ENCODE data around the gene CLEC2B. TPM values are rescaled to one million over a fixed set of nuclear protein-coding genes. Genes with fewer than 3 reads are reported as not detected.
"Not testable (repeated sequence)": the region's sequence is repeated elsewhere in the genome, so short reads cannot be mapped to it uniquely, and the experiment has no call there.

The CLEC2B gene
- total RNA-seq, 2 donors from 2014 or later, result not detected

DNA sequence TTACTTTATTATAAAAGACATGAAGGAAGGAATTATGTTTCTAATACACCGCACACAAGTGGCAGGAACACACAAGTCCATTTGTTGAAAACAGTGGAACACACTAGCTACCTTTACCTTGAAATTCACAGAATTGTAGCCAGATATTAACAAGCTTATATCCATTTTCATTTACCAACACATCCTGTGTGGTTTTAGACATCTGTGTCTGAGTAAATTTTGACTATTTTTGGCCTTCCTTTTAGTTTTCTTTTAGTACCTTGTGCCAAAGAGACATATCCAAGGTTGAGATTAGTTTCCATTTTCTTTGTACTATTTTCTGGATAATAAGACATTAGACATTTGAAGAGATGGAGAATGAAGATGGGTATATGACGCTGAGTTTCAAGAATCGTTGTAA, 12.1 kb upstream of the CLEC2B start, which contains the start of gene KLRF2:
Gene KLRF2 (plus strand): TSS at position 244 of the 400 bp plus-strand sequence. CDS start 107 bp downstream, at position 351.
- Histone ChIP-seq H3K4me3 (ENCODE audit: low read length) (no peak within 1 kb of the TSS), H3K36me3 (ENCODE audit: control insufficient read depth, insufficient read depth, low read length) (no peaks in the 10 kb centered on the region), H3K4me1 (ENCODE audit: control insufficient read depth, insufficient read depth, low read length) (no peaks in the 10 kb centered on the region), H3K27ac (ENCODE audit: low read depth, low read length) (no peak within 1 kb of the TSS), H3K27me3 (ENCODE audit: control insufficient read depth, insufficient read depth, low read length, poor library complexity, severe bottlenecking) (no peaks in the 10 kb centered on the region), H3K9me3 (ENCODE audit: control insufficient read depth, low read length) (no peaks in the 10 kb centered on the region), H3K9ac (ENCODE audit: extremely low read depth, low read length, poor library complexity, severe bottlenecking) (no peak within 1 kb of the TSS)
- Mint-ChIP-seq H3K4me1 (no peaks in the 10 kb centered on the region), H3K27ac (no peak within 1 kb of the TSS), H3K4me3 (no peak within 1 kb of the TSS), H3K36me3 (ENCODE audit: low read depth) (no peaks in the 10 kb centered on the region), H3K27me3 (ENCODE audit: insufficient read depth) (no peaks in the 10 kb centered on the region), H3K9me3 (no peaks in the 10 kb centered on the region)
- 100% methylated on average over 1 of the region's 3 CpGs for WGBS, 2 experiments (ENCODE audit: insufficient coverage in 1 of 2, insufficient read length in 1 of 2)
- TF ChIP-seq, protein P1, sequence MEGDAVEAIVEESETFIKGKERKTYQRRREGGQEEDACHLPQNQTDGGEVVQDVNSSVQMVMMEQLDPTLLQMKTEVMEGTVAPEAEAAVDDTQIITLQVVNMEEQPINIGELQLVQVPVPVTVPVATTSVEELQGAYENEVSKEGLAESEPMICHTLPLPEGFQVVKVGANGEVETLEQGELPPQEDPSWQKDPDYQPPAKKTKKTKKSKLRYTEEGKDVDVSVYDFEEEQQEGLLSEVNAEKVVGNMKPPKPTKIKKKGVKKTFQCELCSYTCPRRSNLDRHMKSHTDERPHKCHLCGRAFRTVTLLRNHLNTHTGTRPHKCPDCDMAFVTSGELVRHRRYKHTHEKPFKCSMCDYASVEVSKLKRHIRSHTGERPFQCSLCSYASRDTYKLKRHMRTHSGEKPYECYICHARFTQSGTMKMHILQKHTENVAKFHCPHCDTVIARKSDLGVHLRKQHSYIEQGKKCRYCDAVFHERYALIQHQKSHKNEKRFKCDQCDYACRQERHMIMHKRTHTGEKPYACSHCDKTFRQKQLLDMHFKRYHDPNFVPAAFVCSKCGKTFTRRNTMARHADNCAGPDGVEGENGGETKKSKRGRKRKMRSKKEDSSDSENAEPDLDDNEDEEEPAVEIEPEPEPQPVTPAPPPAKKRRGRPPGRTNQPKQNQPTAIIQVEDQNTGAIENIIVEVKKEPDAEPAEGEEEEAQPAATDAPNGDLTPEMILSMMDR (conservative IDR thresholded peaks at IDR 0.05), result no peak
- no peak for DNase-seq

DNA sequence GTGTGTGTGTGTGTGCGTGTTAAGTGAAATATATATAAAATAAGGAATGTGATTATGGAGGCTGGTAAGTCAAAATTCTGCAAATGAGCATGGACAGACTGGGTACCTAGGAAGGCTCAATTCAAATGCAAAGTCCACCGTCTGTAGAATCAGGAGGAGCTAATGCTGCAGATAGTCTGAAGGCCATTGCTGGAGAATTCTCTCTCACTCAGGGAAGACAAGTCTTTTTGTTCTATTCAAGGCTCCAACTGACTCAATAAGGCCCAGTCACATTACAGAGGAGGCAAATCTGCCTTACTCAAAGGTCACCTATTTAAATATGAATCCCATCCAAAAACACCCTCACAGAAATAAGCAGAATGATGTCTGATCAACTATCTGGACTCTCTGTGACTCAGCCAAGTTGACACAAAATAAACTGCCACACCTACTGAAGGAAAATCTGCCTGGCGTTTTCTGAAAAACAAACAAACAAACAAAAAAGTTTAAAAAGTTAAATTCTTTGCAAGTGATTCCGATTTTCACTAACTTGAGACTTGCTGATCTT, 11.5 kb upstream of the CLEC2B start:
- Histone ChIP-seq H3K4me1 (ENCODE audit: control insufficient read depth, insufficient read depth, low read length) (no peaks in the 10 kb centered on the region), H3K9me3 (ENCODE audit: control insufficient read depth, low read length) (no peaks in the 10 kb centered on the region), H3K27ac (ENCODE audit: low read depth, low read length) (no peak overlapping the region), H3K9ac (ENCODE audit: extremely low read depth, low read length, poor library complexity, severe bottlenecking) (no peak overlapping the region), H3K27me3 (ENCODE audit: control insufficient read depth, insufficient read depth, low read length, poor library complexity, severe bottlenecking) (no peaks in the 10 kb centered on the region), H3K4me3 (ENCODE audit: low read length) (no peak overlapping the region), H3K36me3 (ENCODE audit: control insufficient read depth, insufficient read depth, low read length) (no peaks in the 10 kb centered on the region)
- no peaks in the 10 kb centered on the region for H3K27me3 Mint-ChIP-seq (ENCODE audit: insufficient read depth)
- H3K4me1 Mint-ChIP-seq, result no peaks in the 10 kb centered on the region
- TF ChIP-seq, protein P1 (conservative IDR thresholded peaks at IDR 0.05), result no peak
- no peak overlapping the region for H3K4me3 Mint-ChIP-seq
- H3K27ac Mint-ChIP-seq, result no peak overlapping the region
- no peaks in the 10 kb centered on the region for H3K36me3 Mint-ChIP-seq (ENCODE audit: low read depth)
- 77 to 79% methylated on average over 4 of the region's 4 CpGs for WGBS, 2 experiments (ENCODE audit: insufficient coverage in 1 of 2, insufficient read length in 1 of 2)
- DNase-seq, result no peak
- H3K9me3 Mint-ChIP-seq, result peaks cover 2% of the 10 kb centered on the region

DNA sequence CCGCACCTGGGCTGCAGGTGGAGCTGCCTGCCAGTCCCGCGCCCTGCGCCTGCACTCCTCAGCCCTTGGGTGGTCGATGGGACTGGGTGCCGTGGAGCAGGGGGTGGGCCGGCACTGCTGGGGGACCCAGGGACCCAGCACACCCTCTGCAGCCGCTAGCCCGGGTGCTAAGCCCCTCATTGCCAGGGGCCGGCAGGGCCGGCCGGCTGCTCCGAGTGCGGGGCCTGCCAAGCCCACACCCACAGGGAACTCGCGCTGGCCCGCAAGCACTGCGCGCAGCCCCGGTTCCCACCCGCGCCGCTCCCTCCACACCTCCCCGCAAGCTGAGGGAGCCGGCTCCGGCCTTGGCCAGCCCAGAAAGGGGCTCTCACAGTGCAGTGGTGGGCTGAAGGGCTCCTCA, 7.0 kb upstream of the CLEC2B start:
- H3K4me3 Mint-ChIP-seq, result not testable (repeated sequence)

DNA sequence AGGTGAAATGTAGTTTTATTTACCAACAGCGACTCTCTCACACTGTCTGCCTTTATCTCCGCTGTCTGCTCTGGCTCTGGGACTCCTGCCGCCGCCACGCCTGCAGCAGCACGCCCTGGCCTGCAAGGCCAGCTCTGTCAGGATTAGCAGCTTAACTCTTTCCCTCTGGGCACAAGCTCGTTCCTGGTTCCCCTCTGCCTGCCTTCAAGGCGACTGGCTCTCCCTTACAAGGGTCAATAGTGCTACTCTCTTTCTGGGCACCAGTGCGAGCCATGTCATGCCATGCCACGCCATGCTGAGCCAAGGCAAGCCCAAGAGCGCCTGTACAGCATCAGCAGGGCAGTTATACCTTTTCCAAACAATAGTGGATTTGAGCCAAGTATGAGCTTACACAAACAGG, 3.6 kb upstream of the CLEC2B start:
- Histone ChIP-seq H3K4me1 (ENCODE audit: control insufficient read depth, insufficient read depth, low read length) (no peaks in the 10 kb centered on the region), H3K27me3 (ENCODE audit: control insufficient read depth, insufficient read depth, low read length, poor library complexity, severe bottlenecking) (no peaks in the 10 kb centered on the region), H3K36me3 (ENCODE audit: control insufficient read depth, insufficient read depth, low read length) (no peaks in the 10 kb centered on the region), H3K27ac (ENCODE audit: low read depth, low read length) (no peak overlapping the region), H3K4me3 (ENCODE audit: low read length) (no peak overlapping the region), H3K9ac (ENCODE audit: extremely low read depth, low read length, poor library complexity, severe bottlenecking) (no peak overlapping the region), H3K9me3 (ENCODE audit: control insufficient read depth, low read length) (no peaks in the 10 kb centered on the region)
- no peak overlapping the region for H3K4me3 Mint-ChIP-seq
- peaks cover 5% of the 10 kb centered on the region for H3K9me3 Mint-ChIP-seq
- 88 to 94% methylated on average over 11 of the region's 11 CpGs for WGBS, 2 experiments (ENCODE audit: insufficient coverage in 1 of 2, insufficient read length in 1 of 2)
- DNase-seq, result no peak
- TF ChIP-seq, protein P1 (conservative IDR thresholded peaks at IDR 0.05), result no peak
- no peaks in the 10 kb centered on the region for H3K27me3 Mint-ChIP-seq (ENCODE audit: insufficient read depth)
- no peaks in the 10 kb centered on the region for H3K36me3 Mint-ChIP-seq (ENCODE audit: low read depth)
- H3K4me1 Mint-ChIP-seq, result peaks cover 21% of the 10 kb centered on the region
- no peak overlapping the region for H3K27ac Mint-ChIP-seq

More for the DNA sequence above, 7.0 kb upstream of the CLEC2B start:
- DNase-seq; H3K9me3 ChIP-seq (ENCODE audit: control insufficient read depth, low read length); H3K27me3 Mint-ChIP-seq (ENCODE audit: insufficient read depth); H3K36me3 Mint-ChIP-seq (ENCODE audit: low read depth); H3K9ac ChIP-seq (ENCODE audit: extremely low read depth, low read length, poor library complexity, severe bottlenecking); H3K27me3 ChIP-seq (ENCODE audit: control insufficient read depth, insufficient read depth, low read length, poor library complexity, severe bottlenecking); H3K27ac ChIP-seq (ENCODE audit: low read depth, low read length); H3K27ac Mint-ChIP-seq; H3K9me3 Mint-ChIP-seq; H3K4me3 ChIP-seq (ENCODE audit: low read length); H3K4me1 ChIP-seq (ENCODE audit: control insufficient read depth, insufficient read depth, low read length); H3K4me1 Mint-ChIP-seq; H3K36me3 ChIP-seq (ENCODE audit: control insufficient read depth, insufficient read depth, low read length): not testable (repeated sequence)
- WGBS, 2 experiments (ENCODE audit: insufficient coverage in 1 of 2, insufficient read length in 1 of 2), result 97% methylated on average over 24 of the region's 26 CpGs; no CpG with 5 or more reads in 1 of the 2 experiments
